Astrocyte (in vitro differentiated cells and primary cell): ENCODE results near the gene ZFAND2A.

Source experiments
- EZH2 ChIP-seq: IDR thresholded peaks from 2 replicates; pipeline ENCODE4 v1.6.1; 2012; ENCODE audit warnings: mild to moderate bottlenecking, low read length, inconsistent platforms; ENCODE audit not compliant: insufficient read depth
- TF ChIP-seq, protein P1 (sequence below): IDR thresholded peaks from 2 replicates; pipeline ENCODE4 v1.5.1; 2011; ENCODE audit warnings: low read depth, mild to moderate bottlenecking, inconsistent platforms, low read length, moderate library complexity; ENCODE audit not compliant: insufficient read depth

DNA sequence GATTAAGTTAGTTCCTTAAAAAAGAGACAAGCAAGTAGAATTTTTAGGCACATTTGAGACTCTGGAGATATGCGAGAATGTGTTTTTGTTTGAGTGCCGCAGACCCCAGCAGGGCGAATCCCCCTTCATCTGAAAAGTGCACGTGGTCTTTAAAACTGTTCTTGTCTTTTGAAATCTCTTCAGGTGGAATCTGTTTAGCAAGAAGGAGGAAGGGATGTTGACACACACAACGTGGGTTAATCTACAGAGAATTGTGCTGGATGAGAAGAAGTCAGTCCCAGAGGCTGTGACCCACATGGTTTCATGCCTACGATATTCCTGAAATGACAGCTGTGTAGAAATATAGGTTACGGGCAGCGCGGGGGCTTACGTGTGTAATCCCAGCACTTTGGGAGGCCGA is 27.1 kb upstream of the ZFAND2A start:
- TF ChIP-seq, protein P1, sequence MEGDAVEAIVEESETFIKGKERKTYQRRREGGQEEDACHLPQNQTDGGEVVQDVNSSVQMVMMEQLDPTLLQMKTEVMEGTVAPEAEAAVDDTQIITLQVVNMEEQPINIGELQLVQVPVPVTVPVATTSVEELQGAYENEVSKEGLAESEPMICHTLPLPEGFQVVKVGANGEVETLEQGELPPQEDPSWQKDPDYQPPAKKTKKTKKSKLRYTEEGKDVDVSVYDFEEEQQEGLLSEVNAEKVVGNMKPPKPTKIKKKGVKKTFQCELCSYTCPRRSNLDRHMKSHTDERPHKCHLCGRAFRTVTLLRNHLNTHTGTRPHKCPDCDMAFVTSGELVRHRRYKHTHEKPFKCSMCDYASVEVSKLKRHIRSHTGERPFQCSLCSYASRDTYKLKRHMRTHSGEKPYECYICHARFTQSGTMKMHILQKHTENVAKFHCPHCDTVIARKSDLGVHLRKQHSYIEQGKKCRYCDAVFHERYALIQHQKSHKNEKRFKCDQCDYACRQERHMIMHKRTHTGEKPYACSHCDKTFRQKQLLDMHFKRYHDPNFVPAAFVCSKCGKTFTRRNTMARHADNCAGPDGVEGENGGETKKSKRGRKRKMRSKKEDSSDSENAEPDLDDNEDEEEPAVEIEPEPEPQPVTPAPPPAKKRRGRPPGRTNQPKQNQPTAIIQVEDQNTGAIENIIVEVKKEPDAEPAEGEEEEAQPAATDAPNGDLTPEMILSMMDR = no peak
- no peak for TF ChIP-seq EZH2
